Mammary epithelial cell (primary cell): Measurements from ENCODE around the gene IL19.
A peak's percentile ranks its signal among the peaks of the same experiment; 100 is the strongest.

Experiments
- EZH2 ChIP-seq: IDR thresholded peaks from 2 replicates; pipeline ENCODE4 v1.6.1; 2012; ENCODE audit warnings: low read length, inconsistent platforms, borderline replicate concordance
- TF ChIP-seq, protein P1 (sequence below), 2 donors: IDR thresholded peaks in 1 of 2; conservative IDR thresholded peaks in 1 of 2; 2 replicates each; pipeline ENCODE4 v1.5.1; 2011 to 2012; ENCODE audit warnings: inconsistent platforms in 2 of 2, low read length in 2 of 2, mild to moderate bottlenecking in 2 of 2, control low read depth in 1 of 2, low read depth in 1 of 2; ENCODE audit not compliant: insufficient read depth in 1 of 2; ENCODE audit errors: extremely low read depth in 1 of 2

DNA sequence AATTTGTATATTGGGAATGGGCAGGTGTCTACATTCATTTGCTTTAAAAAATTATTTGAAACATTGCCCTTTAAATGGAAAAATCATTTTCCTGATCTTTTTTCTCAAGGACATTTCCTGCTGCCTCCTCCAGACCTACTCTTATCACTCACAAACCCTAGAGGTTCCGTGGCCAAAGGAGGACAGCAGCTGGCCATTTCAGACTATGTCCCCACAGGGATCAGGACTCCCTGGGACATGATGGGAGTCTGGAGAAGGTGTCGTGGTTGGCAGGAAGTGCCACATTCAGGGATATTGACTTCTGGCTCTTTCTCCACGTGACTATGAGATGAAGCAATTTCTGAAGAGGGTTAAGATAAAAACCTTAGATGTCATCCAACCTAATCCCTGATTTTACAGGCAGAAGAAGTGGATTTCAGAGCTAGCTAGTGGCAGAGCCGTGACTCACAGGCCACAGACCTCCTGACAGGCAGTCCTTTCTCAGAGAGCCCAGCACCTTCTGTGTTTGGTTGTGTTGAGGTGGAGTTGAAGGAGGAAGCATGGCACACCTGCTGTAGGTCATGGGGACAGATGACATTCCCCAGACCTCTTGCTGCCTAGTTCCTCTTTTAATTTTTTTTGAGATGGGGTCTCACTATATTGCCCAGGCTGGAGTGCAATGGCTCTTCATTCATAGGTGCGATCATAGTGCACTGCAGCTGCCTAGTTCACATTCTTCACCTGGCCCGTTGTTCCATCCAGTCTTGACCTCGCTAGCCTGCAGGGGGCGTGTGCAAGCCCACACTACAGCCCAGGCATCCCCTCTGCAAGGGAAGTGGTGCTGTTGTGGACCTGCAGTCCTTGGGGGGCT is 27.2 kb downstream of the IL19 start:
- TF ChIP-seq, protein P1, sequence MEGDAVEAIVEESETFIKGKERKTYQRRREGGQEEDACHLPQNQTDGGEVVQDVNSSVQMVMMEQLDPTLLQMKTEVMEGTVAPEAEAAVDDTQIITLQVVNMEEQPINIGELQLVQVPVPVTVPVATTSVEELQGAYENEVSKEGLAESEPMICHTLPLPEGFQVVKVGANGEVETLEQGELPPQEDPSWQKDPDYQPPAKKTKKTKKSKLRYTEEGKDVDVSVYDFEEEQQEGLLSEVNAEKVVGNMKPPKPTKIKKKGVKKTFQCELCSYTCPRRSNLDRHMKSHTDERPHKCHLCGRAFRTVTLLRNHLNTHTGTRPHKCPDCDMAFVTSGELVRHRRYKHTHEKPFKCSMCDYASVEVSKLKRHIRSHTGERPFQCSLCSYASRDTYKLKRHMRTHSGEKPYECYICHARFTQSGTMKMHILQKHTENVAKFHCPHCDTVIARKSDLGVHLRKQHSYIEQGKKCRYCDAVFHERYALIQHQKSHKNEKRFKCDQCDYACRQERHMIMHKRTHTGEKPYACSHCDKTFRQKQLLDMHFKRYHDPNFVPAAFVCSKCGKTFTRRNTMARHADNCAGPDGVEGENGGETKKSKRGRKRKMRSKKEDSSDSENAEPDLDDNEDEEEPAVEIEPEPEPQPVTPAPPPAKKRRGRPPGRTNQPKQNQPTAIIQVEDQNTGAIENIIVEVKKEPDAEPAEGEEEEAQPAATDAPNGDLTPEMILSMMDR (conservative IDR thresholded peaks at IDR 0.05 in 1 of 2, IDR thresholded peaks at IDR 0.05 in 1 of 2; ENCODE audit: extremely low read depth in 1 of 2, insufficient read depth in 1 of 2, low read depth in 1 of 2, low read length in 2 of 2): peak; percentile 41 to 54
- no peak for TF ChIP-seq EZH2
